ENCODE measurements around the gene CBY3. TPM values are rescaled to one million over a fixed set of nuclear protein-coding genes. Genes with fewer than 3 reads are reported as not detected.
A peak's percentile ranks its signal among the peaks of the same experiment; 100 is the strongest.
"Not testable (repeated sequence)": the region's sequence is repeated elsewhere in the genome, so short reads cannot be mapped to it uniquely, and the experiment has no call there.

The CBY3 gene
- total RNA-seq, 1 donor, result not detected

DNA sequence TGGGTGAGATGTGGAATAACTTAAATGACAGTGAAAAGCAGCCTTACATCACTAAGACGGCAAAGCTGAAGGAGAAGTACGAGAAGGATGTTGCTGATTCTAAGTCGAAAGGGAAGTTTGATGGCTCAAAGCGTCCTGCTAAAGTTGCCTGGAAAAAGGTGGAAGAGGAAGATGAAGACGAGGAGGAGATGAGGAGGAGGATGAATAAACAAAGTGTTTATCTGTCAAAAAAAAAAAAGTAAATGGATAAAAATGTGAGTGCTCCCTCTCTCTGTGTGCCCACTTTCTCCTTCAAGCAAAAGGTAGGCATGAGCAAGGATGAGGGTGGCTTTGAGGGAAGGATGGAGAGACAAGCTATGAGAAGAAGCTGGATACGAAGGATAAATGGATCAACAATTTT is 13.7 kb upstream of the CBY3 start:
- H2AFZ ChIP-seq (ENCODE audit: low read length), result no peak overlapping the region
- no peak overlapping the region for H3K4me3 ChIP-seq (ENCODE audit: insufficient read depth, low read length)
- H3K9me3 ChIP-seq (ENCODE audit: low read depth, low read length), result no peaks in the 10 kb centered on the region
- H3K4me1 ChIP-seq (ENCODE audit: insufficient read depth, low read length), result peaks cover 5% of the 10 kb centered on the region
- DNase-seq (ENCODE audit: insufficient read length, low spot score, missing footprints), result peak; percentile 31
- H3K27me3 ChIP-seq (ENCODE audit: insufficient read depth, low read length), result no peaks in the 10 kb centered on the region
- peaks cover 4% of the 10 kb centered on the region for H4K20me1 ChIP-seq (ENCODE audit: insufficient read depth, low read length)
- peaks cover 10% of the 10 kb centered on the region for H3K79me2 ChIP-seq (ENCODE audit: insufficient read depth, low read length)
- H3K27ac ChIP-seq (ENCODE audit: low read depth, low read length), result no peak overlapping the region
- no peak overlapping the region for H3K4me2 ChIP-seq (ENCODE audit: insufficient read depth, low read length)
- TF ChIP-seq, protein P1, sequence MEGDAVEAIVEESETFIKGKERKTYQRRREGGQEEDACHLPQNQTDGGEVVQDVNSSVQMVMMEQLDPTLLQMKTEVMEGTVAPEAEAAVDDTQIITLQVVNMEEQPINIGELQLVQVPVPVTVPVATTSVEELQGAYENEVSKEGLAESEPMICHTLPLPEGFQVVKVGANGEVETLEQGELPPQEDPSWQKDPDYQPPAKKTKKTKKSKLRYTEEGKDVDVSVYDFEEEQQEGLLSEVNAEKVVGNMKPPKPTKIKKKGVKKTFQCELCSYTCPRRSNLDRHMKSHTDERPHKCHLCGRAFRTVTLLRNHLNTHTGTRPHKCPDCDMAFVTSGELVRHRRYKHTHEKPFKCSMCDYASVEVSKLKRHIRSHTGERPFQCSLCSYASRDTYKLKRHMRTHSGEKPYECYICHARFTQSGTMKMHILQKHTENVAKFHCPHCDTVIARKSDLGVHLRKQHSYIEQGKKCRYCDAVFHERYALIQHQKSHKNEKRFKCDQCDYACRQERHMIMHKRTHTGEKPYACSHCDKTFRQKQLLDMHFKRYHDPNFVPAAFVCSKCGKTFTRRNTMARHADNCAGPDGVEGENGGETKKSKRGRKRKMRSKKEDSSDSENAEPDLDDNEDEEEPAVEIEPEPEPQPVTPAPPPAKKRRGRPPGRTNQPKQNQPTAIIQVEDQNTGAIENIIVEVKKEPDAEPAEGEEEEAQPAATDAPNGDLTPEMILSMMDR (IDR thresholded peaks at IDR 0.05; ENCODE audit: extremely low read depth, low read depth, low read length), result no peak
- H3K36me3 ChIP-seq (ENCODE audit: insufficient read depth, low read length), result no peaks in the 10 kb centered on the region

DNA sequence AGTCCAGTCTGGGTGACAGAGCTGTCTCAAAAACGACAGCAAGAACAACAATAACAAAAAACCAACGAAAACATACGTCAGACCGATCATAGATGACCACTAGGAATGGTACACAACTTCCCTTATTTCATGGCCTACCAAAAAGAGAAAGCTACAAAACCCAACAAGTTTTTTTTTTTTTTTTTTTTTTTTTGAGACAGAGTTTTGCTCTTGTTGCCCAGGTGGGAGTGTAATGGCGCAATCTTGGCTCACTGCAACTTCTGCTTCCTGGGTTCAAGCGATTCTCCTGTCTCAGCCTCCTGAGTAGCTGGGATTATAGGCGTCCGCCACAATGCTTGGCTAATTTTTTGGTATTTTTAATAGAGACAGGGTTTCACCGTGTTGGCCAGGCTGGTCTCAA is 8.4 kb upstream of the CBY3 start:
- not testable (repeated sequence) for H3K4me1 ChIP-seq (ENCODE audit: insufficient read depth, low read length); H2AFZ ChIP-seq (ENCODE audit: low read length); H4K20me1 ChIP-seq (ENCODE audit: insufficient read depth, low read length); H3K79me2 ChIP-seq (ENCODE audit: insufficient read depth, low read length); H3K4me3 ChIP-seq (ENCODE audit: insufficient read depth, low read length); H3K9me3 ChIP-seq (ENCODE audit: low read depth, low read length); H3K27me3 ChIP-seq (ENCODE audit: insufficient read depth, low read length); H3K27ac ChIP-seq (ENCODE audit: low read depth, low read length); DNase-seq (ENCODE audit: insufficient read length, low spot score, missing footprints); H3K36me3 ChIP-seq (ENCODE audit: insufficient read depth, low read length); H3K4me2 ChIP-seq (ENCODE audit: insufficient read depth, low read length)

GRCh38 chr5:179680014-179680779 is 637 bp downstream of the CBY3 start:
- no peak overlapping the region for H2AFZ ChIP-seq (ENCODE audit: low read length)
- no peaks in the 10 kb centered on the region for H3K36me3 ChIP-seq (ENCODE audit: insufficient read depth, low read length)
- H3K9me3 ChIP-seq (ENCODE audit: low read depth, low read length), result no peaks in the 10 kb centered on the region
- DNase-seq (ENCODE audit: insufficient read length, low spot score, missing footprints), result no peak
- H3K79me2 ChIP-seq (ENCODE audit: insufficient read depth, low read length), result peaks cover 25% of the 10 kb centered on the region
- H4K20me1 ChIP-seq (ENCODE audit: insufficient read depth, low read length), result no peaks in the 10 kb centered on the region
- no peak overlapping the region for H3K27ac ChIP-seq (ENCODE audit: low read depth, low read length)
- no peak overlapping the region for H3K4me3 ChIP-seq (ENCODE audit: insufficient read depth, low read length)
- TF ChIP-seq, protein P1 (IDR thresholded peaks at IDR 0.05; ENCODE audit: extremely low read depth, low read depth, low read length), result no peak
- no peaks in the 10 kb centered on the region for H3K27me3 ChIP-seq (ENCODE audit: insufficient read depth, low read length)
- no peak overlapping the region for H3K4me2 ChIP-seq (ENCODE audit: insufficient read depth, low read length)
- H3K4me1 ChIP-seq (ENCODE audit: insufficient read depth, low read length), result peaks cover 12% of the 10 kb centered on the region

- peak overlapping the region; percentile 23 for H3K27ac ChIP-seq (ENCODE audit: low read depth, low read length)
- TF ChIP-seq, protein P1 (IDR thresholded peaks at IDR 0.05; ENCODE audit: extremely low read depth, low read depth, low read length), result peak; percentile 39
- peak overlapping the region; percentile 81 for H3K4me3 ChIP-seq (ENCODE audit: insufficient read depth, low read length)
Measured at GRCh38 chr5:179679014-179679674, 1.7 kb downstream of the CBY3 start.

More at GRCh38 chr5:179679014-179679674, 1.7 kb downstream of the CBY3 start:
- peak overlapping the region; percentile 96 for H2AFZ ChIP-seq (ENCODE audit: low read length)
- peaks cover 25% of the 10 kb centered on the region for H3K79me2 ChIP-seq (ENCODE audit: insufficient read depth, low read length)
- no peaks in the 10 kb centered on the region for H3K9me3 ChIP-seq (ENCODE audit: low read depth, low read length)
- H4K20me1 ChIP-seq (ENCODE audit: insufficient read depth, low read length), result no peaks in the 10 kb centered on the region
- no peaks in the 10 kb centered on the region for H3K27me3 ChIP-seq (ENCODE audit: insufficient read depth, low read length)
- no peaks in the 10 kb centered on the region for H3K36me3 ChIP-seq (ENCODE audit: insufficient read depth, low read length)
- H3K4me1 ChIP-seq (ENCODE audit: insufficient read depth, low read length), result peaks cover 12% of the 10 kb centered on the region
- H3K4me2 ChIP-seq (ENCODE audit: insufficient read depth, low read length), result peak overlapping the region; percentile 98
- peak; percentile 74 for DNase-seq (ENCODE audit: insufficient read length, low spot score, missing footprints)

Data from osteoblast (primary cell).